GM12872 (cell line): ENCODE measurements around the gene RELL1.

Source experiments
- TF ChIP-seq, protein P1 (sequence below): IDR thresholded peaks from 3 replicates; pipeline ENCODE4 v1.5.1; 2011; ENCODE audit warnings: low read depth, mild to moderate bottlenecking, low read length, moderate library complexity; ENCODE audit not compliant: insufficient read depth

Gene RELL1

DNA sequence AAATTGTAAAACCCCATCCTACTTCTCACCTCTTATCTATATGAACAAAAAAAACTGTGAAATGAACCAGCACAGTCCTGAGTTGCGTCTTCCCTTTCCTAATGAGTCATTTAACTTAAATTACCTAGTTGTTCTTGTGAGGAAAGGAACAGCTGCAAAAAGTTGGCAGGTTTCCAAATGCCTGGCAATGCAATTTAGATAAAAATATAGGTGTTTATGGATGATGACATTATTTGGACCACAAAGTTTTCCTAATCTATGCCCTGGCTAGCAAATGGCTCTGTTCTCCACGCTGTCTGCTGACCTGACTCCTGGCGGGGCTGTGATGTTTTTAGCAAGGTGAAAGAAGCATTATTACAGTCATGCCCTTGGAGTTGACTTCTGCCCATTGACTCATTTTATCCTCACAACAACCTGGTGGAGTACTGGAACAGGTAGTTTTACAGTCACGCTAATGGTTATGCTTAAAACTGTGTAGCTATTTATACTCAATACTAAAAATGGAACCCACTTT, 29.8 kb upstream of the RELL1 start:
- TF ChIP-seq, protein P1, sequence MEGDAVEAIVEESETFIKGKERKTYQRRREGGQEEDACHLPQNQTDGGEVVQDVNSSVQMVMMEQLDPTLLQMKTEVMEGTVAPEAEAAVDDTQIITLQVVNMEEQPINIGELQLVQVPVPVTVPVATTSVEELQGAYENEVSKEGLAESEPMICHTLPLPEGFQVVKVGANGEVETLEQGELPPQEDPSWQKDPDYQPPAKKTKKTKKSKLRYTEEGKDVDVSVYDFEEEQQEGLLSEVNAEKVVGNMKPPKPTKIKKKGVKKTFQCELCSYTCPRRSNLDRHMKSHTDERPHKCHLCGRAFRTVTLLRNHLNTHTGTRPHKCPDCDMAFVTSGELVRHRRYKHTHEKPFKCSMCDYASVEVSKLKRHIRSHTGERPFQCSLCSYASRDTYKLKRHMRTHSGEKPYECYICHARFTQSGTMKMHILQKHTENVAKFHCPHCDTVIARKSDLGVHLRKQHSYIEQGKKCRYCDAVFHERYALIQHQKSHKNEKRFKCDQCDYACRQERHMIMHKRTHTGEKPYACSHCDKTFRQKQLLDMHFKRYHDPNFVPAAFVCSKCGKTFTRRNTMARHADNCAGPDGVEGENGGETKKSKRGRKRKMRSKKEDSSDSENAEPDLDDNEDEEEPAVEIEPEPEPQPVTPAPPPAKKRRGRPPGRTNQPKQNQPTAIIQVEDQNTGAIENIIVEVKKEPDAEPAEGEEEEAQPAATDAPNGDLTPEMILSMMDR, result no peak

DNA sequence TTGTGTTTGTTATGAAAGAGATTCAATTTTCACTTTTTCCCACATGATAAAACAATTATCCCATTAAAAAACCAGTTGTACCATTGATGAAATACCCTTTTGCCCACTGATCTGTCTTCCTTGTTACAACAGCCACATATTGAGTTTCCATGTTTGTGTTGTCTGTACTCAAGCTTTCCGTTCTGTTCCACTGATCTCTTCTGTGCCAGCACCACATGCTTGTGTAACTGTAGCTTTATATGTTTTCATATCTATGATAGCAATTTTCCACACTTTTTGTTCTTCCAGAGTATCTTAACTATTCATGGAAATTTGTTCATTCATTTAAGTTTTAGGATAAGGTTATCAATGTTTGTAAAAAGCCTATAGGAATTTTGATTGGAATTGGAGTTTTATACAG, 24.3 kb upstream of the RELL1 start:
- TF ChIP-seq, protein P1, result no peak

DNA sequence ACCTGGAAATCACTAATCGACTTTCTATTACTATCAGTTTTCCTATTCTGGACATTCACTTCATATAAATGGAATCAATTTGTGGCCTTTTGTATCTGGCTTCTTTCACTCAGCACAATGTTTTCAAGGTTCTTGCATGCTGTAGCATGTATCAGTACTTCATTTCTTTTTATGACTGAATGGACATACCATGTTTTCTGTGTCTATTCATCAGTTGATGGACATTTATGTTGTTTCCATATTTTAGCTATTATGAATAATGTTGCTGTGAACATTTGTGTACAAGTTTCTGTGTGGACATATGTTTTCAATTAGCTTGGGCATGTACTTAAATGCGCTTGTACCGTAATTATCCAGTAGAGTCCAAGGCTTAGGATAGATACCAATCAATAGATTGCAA, 19.9 kb upstream of the RELL1 start:
- TF ChIP-seq, protein P1, result no peak

DNA sequence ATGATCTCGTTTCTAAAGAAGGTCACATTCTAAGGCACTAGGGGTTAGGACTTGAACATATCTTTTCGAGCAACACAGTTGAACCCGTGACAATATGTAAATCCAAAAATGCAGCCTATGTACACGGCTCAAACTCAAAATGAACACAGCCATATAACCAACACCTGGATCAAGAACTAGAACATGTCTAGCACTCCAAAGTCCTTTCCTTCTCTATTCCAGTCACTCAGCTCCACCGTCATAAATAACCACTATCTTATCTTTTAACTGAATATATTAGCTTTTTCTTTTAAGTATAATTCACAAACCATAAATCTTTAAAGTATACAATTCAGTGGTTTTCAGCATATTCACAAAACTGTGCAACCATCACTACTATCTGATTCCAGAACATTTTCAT, 19.4 kb upstream of the RELL1 start:
- TF ChIP-seq, protein P1, result no peak

DNA sequence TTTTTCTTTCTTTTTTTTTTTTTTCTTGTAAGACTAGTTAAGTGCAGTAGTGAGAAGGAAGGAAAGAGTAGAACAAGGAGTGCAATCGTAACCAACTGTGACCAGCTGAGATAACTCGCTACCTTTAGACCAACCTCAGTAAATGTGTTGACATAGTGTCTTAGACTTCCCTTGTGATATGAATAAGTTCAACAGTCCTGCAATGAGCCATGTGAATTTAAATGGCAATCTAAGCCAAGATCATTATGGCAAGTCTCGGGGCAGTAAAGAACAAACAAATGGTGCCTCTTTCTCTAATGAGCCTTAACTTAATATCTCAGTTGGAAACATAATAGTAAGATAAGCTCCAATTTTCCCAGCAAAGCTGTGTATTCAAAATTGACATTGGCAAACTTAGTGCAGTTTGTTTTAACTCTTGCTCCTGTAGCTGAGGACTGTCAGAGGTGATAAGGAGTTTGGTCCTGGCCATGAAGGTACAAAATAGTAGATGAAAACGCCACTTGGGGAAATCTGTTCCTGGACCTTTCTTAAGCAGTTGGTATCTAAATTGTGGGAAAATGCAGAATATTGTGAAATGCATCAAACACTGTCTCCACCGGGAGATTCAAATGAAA, 13.8 kb upstream of the RELL1 start:
- TF ChIP-seq, protein P1, result no peak

DNA sequence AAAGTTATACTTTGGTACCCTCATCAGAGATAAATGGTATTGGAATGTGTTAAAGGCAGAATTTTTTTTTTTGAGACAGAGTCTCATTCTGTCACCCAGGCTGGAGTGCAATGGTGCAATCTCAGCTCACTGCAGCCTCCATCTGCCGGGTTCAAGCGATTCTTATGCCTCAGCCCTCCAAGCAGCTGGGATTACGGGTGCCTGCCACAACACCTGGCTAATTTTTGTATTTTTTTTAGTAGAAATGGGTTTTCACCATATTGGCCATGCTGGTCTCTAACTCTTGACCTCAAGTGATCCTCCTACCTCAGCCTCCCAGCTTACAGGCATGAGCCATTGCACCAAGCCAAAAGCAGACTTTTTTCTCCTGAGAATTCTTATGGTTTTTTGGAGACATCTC, 11.4 kb upstream of the RELL1 start:
- TF ChIP-seq, protein P1, result no peak

DNA sequence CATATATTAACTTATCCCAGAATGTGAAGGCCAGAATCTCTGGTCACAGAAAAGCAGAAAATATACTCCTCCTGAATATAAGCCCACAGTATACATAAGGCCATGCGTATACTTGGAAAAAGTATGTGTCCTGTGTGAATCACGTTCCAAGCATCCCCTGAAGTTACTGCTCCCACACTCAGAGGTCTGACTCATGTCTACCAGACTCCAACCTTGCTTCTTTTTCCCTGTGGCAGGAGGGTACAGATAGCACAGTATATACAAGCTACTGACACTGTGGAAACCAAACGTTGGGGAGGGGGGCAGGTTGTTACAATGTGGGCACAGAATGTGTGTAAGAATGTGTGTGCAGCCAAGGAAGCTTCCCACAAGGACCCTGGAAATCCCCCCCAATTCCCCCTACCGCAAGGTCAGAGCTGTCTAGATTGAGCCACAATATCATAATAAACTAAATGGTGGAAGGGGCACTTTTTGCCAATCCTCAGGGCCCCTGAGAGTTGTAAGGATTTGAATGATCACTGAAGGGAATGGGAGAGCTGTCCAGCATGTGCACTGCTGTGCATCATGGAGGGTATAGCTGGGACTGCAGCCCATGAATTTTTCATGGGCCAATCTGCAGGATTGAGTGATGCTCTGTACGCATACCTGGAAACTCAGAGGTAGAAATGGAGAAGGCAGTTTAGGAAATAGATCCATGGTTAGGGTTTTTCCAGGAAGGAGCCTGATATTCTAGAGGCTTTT, 7.4 kb upstream of the RELL1 start:
- TF ChIP-seq, protein P1, result no peak
